NCI-H1694 treated with DMSO at 0.1 percent for 48 hours (cell line): Measurements from ENCODE around the gene CDKN2B-AS1.

Source experiments
- DNase-seq: peaks from one replicate; lab custom pipeline; 2025; lab: John Stamatoyannopoulos, UW

CDKN2B-AS1 gene

GRCh38 chr9:22088053-22088716 is 93.6 kb downstream of the CDKN2B-AS1 start:
- no peak for DNase-seq

GRCh38 chr9:22088717-22089061 is 94.1 kb downstream of the CDKN2B-AS1 start:
- no peak for DNase-seq

GRCh38 chr9:22097707-22098106 is 103.1 kb downstream of the CDKN2B-AS1 start:
- no peak for DNase-seq

- no peak for DNase-seq
These were observed 104.2 kb downstream of the CDKN2B-AS1 start for GRCh38 chr9:22098643-22099332.

- DNase-seq, result no peak
These were observed 106.0 kb downstream of the CDKN2B-AS1 start for GRCh38 chr9:22100626-22101025.

- DNase-seq, result no peak
These were observed 107.8 kb downstream of the CDKN2B-AS1 start for GRCh38 chr9:22102146-22103053.

GRCh38 chr9:22103685-22104575 is 109.3 kb downstream of the CDKN2B-AS1 start:
- DNase-seq, result no peak

- no peak for DNase-seq
These were observed 110.6 kb downstream of the CDKN2B-AS1 start for GRCh38 chr9:22105005-22105722.

GRCh38 chr9:22107202-22108045 is 112.8 kb downstream of the CDKN2B-AS1 start:
- DNase-seq, result no peak

GRCh38 chr9:22108581-22109370 is 114.2 kb downstream of the CDKN2B-AS1 start:
- DNase-seq, result no peak

- no peak for DNase-seq
These were observed 116.8 kb downstream of the CDKN2B-AS1 start for GRCh38 chr9:22111176-22111953.

GRCh38 chr9:22111954-22112247 is 117.3 kb downstream of the CDKN2B-AS1 start:
- no peak for DNase-seq

GRCh38 chr9:22112870-22113821 is 118.6 kb downstream of the CDKN2B-AS1 start:
- no peak for DNase-seq

- DNase-seq, result no peak
These were observed 120.4 kb downstream of the CDKN2B-AS1 start for GRCh38 chr9:22114956-22115355.

- DNase-seq, result no peak
These were observed 122.2 kb downstream of the CDKN2B-AS1 start for GRCh38 chr9:22116758-22117157.

- DNase-seq, result no peak
These were observed 123.2 kb downstream of the CDKN2B-AS1 start for GRCh38 chr9:22117511-22118384.
